K562 (cell line): ENCODE measurements around the gene BRCA1. TPM values are rescaled to one million over a fixed set of nuclear protein-coding genes. Genes with fewer than 3 reads are reported as not detected.

Source experiments
- ATAC-seq: fragments of 200-7000 bp; cut with Tn5 transposase; 3 replicates; pipeline ENCODE4 v1.9.1; 2020; ENCODE audit warnings: moderate library complexity
- BruUV-seq: library from RNA; stranded (reverse); fragments of 400-500 nt; replicated peaks from 2 replicates; lab custom pipeline; 2021; lab: Mats Ljungman, UMichigan
- CTCF ChIA-PET: fragments of 300-600 bp; formaldehyde crosslinking; extraction: SDS; loops from one replicate; lab custom pipeline; 2021; ENCODE audit warnings: low intra/inter-chr PET ratio; lab: Yijun Ruan, JAX
- POLR2A ChIA-PET: fragments of 300-600, 350-650 bp; sonication (Branson Sonifier 250); formaldehyde crosslinking; extraction: SDS; loops from one replicate; lab custom pipeline; 2021; ENCODE audit warnings: antibody characterized with exemption, inconsistent platforms; lab: Yijun Ruan, JAX
- DNase-seq, 4 experiments: peaks; one replicate each; pipeline versions ENCODE4 v3.0.0 to v3.0.0-alpha.2; 2011 to 2018; ENCODE audit warnings: low spot score in 3 of 4, mixed read lengths in 3 of 4; ENCODE audit errors: extremely low read depth in 1 of 4
- FAIRE-seq: peaks from 2 replicates; lab custom pipeline; 2011; peaks lifted over from hg19 to GRCh38; lab: Jason Lieb, UNC
- H2AFZ ChIP-seq: 2 replicates; pipeline ENCODE4 v1.6.0; 2011; ENCODE audit warnings: low read depth, low read length, control low read depth, inconsistent platforms
- H3K27ac ChIP-seq: fragments of 200-600 bp; 3 replicates; pipeline ENCODE4 v1.8.0; 2011; ENCODE audit warnings: low read depth, mild to moderate bottlenecking, control low read depth, inconsistent platforms, low read length, moderate library complexity, mixed read lengths; ENCODE audit errors: extremely low read depth
- H3K27me3 ChIP-seq, 2 experiments: fragments of 300-600 bp in 1 of 2; 2 replicates in 1 of 2; 3 replicates in 1 of 2; pipeline versions ENCODE4 v1.6.0 to v1.8.0; 2011; ENCODE audit warnings: inconsistent platforms in 2 of 2, low read length in 2 of 2, mild to moderate bottlenecking in 1 of 2, mixed read lengths in 1 of 2, moderate library complexity in 1 of 2; ENCODE audit not compliant: control insufficient read depth in 2 of 2, insufficient read depth in 2 of 2
- H3K36me3 ChIP-seq: fragments of 300-600 bp; 3 replicates; pipeline ENCODE4 v1.8.0; 2011; ENCODE audit warnings: mild to moderate bottlenecking, low read length, inconsistent platforms; ENCODE audit not compliant: control insufficient read depth, insufficient read depth
- H3K4me1 ChIP-seq, 2 experiments: fragments of 200-600 bp in 1 of 2; replicated peaks in 1 of 2; 2 replicates in 1 of 2; 3 replicates in 1 of 2; pipeline versions ENCODE4 v1.5.1 to v1.8.0; 2011; ENCODE audit warnings: inconsistent platforms in 2 of 2, low read length in 2 of 2, mild to moderate bottlenecking in 1 of 2, mixed read lengths in 1 of 2, moderate library complexity in 1 of 2; ENCODE audit not compliant: control insufficient read depth in 2 of 2, insufficient read depth in 2 of 2
- H3K4me2 ChIP-seq: 2 replicates; pipeline ENCODE4 v1.6.1; 2011; ENCODE audit warnings: low read length, control low read depth, inconsistent platforms, mixed read lengths; ENCODE audit not compliant: insufficient read depth
- H3K4me3 ChIP-seq: fragments of 200-600 bp; sonication (generic), shearing (Covaris generic); 2 replicates; pipeline ENCODE4 v1.5.1; 2016; ENCODE audit warnings: control low read depth, inconsistent platforms
- H3K79me2 ChIP-seq: fragments of 200-600 bp; 3 replicates; pipeline ENCODE4 v1.8.0; 2011; ENCODE audit warnings: low read length, inconsistent platforms; ENCODE audit not compliant: control insufficient read depth, insufficient read depth
- H3K9ac ChIP-seq, 2 experiments: 2 replicates each; pipeline versions ENCODE4 v1.6.0 to v1.6.1; 2011; ENCODE audit warnings: low read depth in 2 of 2, low read length in 2 of 2, control low read depth in 1 of 2, inconsistent platforms in 1 of 2, mild to moderate bottlenecking in 1 of 2, mixed read lengths in 1 of 2; ENCODE audit not compliant: insufficient read depth in 1 of 2
- H3K9me1 ChIP-seq: one replicate; pipeline ENCODE4 v1.6.0; 2011; ENCODE audit warnings: inconsistent platforms, mild to moderate bottlenecking, low read length, moderate library complexity; ENCODE audit not compliant: control insufficient read depth, insufficient read depth
- H3K9me3 ChIP-seq: replicated peaks from 2 replicates; pipeline ENCODE4 v1.5.1; 2011; ENCODE audit warnings: low read depth, low read length, inconsistent platforms; ENCODE audit not compliant: control insufficient read depth, insufficient read depth
- H4K20me1 ChIP-seq: replicated peaks from 2 replicates; pipeline ENCODE4 v1.6.1; 2011; ENCODE audit warnings: low read length, inconsistent platforms, mixed read lengths; ENCODE audit not compliant: control insufficient read depth, insufficient read depth
- BHLHE40 ChIP-seq: IDR thresholded peaks from 2 replicates; pipeline ENCODE4 v1.6.1; 2011; ENCODE audit warnings: low read length, improper control_type of control experiment
- CBX3 ChIP-seq, 2 experiments: IDR thresholded peaks; 1 replicate in 1 of 2; 2 replicates in 1 of 2; pipeline ENCODE4 v1.6.1; 2012; ENCODE audit warnings: inconsistent platforms in 2 of 2, low read length in 2 of 2, borderline replicate concordance in 1 of 2, control low read depth in 1 of 2
- EZH2 ChIP-seq: IDR thresholded peaks from 2 replicates; pipeline ENCODE4 v1.6.1; 2012; ENCODE audit warnings: low read depth, mild to moderate bottlenecking, inconsistent platforms, low read length, borderline replicate concordance
- POLR2G ChIP-seq: fragments of 200-400 bp; formaldehyde crosslinking; IDR thresholded peaks from 2 replicates; pipeline ENCODE4 v1.6.1; 2017; ENCODE audit warnings: low read depth, mild to moderate bottlenecking, antibody characterized with exemption, low read length, moderate library complexity
- POLR3A ChIP-seq: IDR thresholded peaks from 2 replicates; pipeline ENCODE4 v1.6.1; 2011; ENCODE audit warnings: borderline replicate concordance, mild to moderate bottlenecking, moderate library complexity; ENCODE audit not compliant: insufficient read length, insufficient read depth; ENCODE audit errors: extremely low read depth
- RBFOX2 ChIP-seq: fragments of 200-400 bp; formaldehyde crosslinking; IDR thresholded peaks from 2 replicates; pipeline ENCODE4 v1.6.1; 2017; ENCODE audit warnings: low read depth, mild to moderate bottlenecking, low read length, moderate library complexity
- SP1 ChIP-seq: sonication (generic); formaldehyde crosslinking; IDR thresholded peaks from 2 replicates; pipeline ENCODE4 v1.8.1; 2022; ENCODE audit warnings: mild to moderate bottlenecking, missing genetic modification reagents
- SRSF1 ChIP-seq: fragments of 200-400 bp; formaldehyde crosslinking; IDR thresholded peaks from 2 replicates; pipeline ENCODE4 v1.6.1; 2017; ENCODE audit warnings: mild to moderate bottlenecking, low read depth, low read length, moderate library complexity
- TRIM24 ChIP-seq, 2 experiments: fragments of 450-650 bp; IDR thresholded peaks; 2 replicates each; pipeline ENCODE4 v1.6.1; 2016
- ZNF232 ChIP-seq: sonication (generic); formaldehyde crosslinking; IDR thresholded peaks from 2 replicates; pipeline ENCODE4 v1.8.0; 2022; ENCODE audit warnings: mild to moderate bottlenecking, missing genetic modification reagents
- ZNF24 ChIP-seq: fragments of 450-650 bp; IDR thresholded peaks from 2 replicates; pipeline ENCODE4 v1.6.1; 2016
- ZSCAN29 ChIP-seq: fragments of 450-650 bp; IDR thresholded peaks from 2 replicates; pipeline ENCODE4 v1.6.1; 2017
- WGBS: fragments of 100-300 bp; shearing (Covaris generic); methylation state at CpG from one replicate; pipeline ENCODE4 v1.1.6; 2016; ENCODE audit warnings: low coverage, mixed read lengths; ENCODE audit not compliant: insufficient coverage; ENCODE audit errors: missing lambda C conversion rate; 5-methylcytosine and 5-hydroxymethylcytosine counted together
- in situ Hi-C: fragments of 300-500 bp; cut with MboI; formaldehyde crosslinking; loops from 4 replicates; pipeline ENCODE4 v1.15.0; 2018; ENCODE audit warnings: inconsistent platforms, mixed read lengths
- intact Hi-C: fragments of 100-400 bp; cut with micrococcal nuclease; formaldehyde crosslinking; loops from 2 replicates; pipeline ENCODE4 v1.14.2; 2022
- polyA plus RNA-seq, 8 experiments: library from polyadenylated mRNA; depleted of rRNA in 4 of 8; stranded (reverse) in 5 of 8; unstranded in 3 of 8; fragments of >200 nt; fragmentation: Nextera tagmentation in 2 of 8; fragmentation: Illumina TruSeq in 1 of 8; extraction: Ambion mirVana in 2 of 8; extraction: Trizol in 1 of 8; gene quantifications; 2 replicates each; pipeline versions ENCODE4 v1.2.1 to v1.2.3, GENCODE V29; 2011 to 2014; ENCODE audit warnings: inconsistent platforms in 1 of 8, missing spikeins in 1 of 8
- total RNA-seq, 7 experiments: library from RNA; depleted of rRNA in 6 of 7; stranded (reverse); fragments of >200 nt in 6 of 7; fragmentation: Illumina TruSeq in 2 of 7; extraction: Trizol in 2 of 7; gene quantifications; 2 replicates each; pipeline versions ENCODE4 v1.2.1 to v1.2.3, GENCODE V29; 2011 to 2021; ENCODE audit warnings: low replicate concordance in 1 of 7
- TF ChIP-seq, protein P1 (sequence below), 2 experiments: IDR thresholded peaks; 2 replicates each; pipeline ENCODE4 v1.6.1; 2011; ENCODE audit warnings: borderline replicate concordance in 1 of 2, control low read depth in 1 of 2, low read depth in 1 of 2, low read length in 1 of 2, mild to moderate bottlenecking in 1 of 2, mixed read lengths in 1 of 2, moderate library complexity in 1 of 2; ENCODE audit not compliant: insufficient read depth in 1 of 2, insufficient read length in 1 of 2, poor library complexity in 1 of 2, severe bottlenecking in 1 of 2; ENCODE audit errors: extremely low read depth in 1 of 2
- TF ChIP-seq, protein P2 (sequence below), 2 experiments: fragments of 250-450 bp in 1 of 2; fragments of 450-650 bp in 1 of 2; sonication (Bioruptor Pico) in 1 of 2; IDR thresholded peaks; 2 replicates each; pipeline versions ENCODE4 v1.6.1 to v1.8.0; 2016 to 2021; ENCODE audit warnings: mild to moderate bottlenecking in 2 of 2, moderate library complexity in 2 of 2, missing compliant biosample characterization in 1 of 2, missing genetic modification characterization in 1 of 2
- TF ChIP-seq, protein P3 (sequence below): sonication (generic); formaldehyde crosslinking; IDR thresholded peaks from 2 replicates; pipeline ENCODE4 v1.9.0; 2022; ENCODE audit warnings: mild to moderate bottlenecking, missing genetic modification reagents

The BRCA1 gene
- total and polyA plus RNA-seq, 9 of the 15 experiments (the other 6 are each of a cell fraction or from before 2014, with no cell fraction given), result 25.9 to 95.3 (median 62.3) TPM

DNA sequence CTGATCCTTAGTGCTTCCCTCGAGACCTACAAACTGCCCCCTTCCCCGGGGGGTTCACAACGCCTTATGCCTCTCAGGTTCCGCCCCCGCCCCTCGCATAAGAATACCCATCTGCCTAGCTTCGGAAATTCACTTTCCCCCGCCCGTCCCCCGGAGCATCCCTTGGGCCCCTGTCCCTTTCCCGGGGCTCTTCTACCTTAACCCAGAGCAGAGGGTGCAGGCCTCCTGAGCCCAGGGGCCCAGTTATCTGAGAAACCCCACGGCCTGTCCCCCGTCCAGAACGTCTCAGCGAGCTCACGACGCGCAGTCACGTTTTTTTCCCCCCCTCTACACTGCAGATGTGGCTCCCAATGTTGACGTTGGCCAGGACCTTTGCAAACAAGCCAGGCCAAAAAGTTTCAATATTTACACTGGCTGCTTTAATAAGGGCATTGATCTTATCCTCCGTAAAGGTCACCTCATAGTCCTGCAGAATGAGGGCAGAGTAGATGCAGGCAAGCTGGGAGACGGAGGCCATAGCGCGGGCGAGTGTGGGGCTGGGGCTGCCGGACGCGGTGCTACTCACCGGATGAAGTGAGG lies 44.5 kb upstream of the BRCA1 start:
- Histone ChIP-seq H3K27me3 (no peaks in the 10 kb centered on the region), H3K9me1 (no peaks in the 10 kb centered on the region), H3K4me2 (peak overlapping the region; percentile 89), H3K36me3 (no peaks in the 10 kb centered on the region), H3K4me3 (peak overlapping the region; percentile 84), H3K27ac (peak overlapping the region; percentile 92; the same call in 2 of the 3 replicates), H3K79me2 (peaks cover 48% of the 10 kb centered on the region), H4K20me1 (no peaks in the 10 kb centered on the region), H3K4me1 (peaks cover 3 to 8% of the 10 kb centered on the region in 2 experiments; a peak in 3 of 5 replicates), H3K9me3 (no peaks in the 10 kb centered on the region), H2AFZ (peak overlapping the region; percentile 95), H3K9ac (peak overlapping the region; percentile 88 to 91)
- ChIA-PET CTCF (no interaction called here), POLR2A (interaction anchor here (0.6 to 2.0 kb wide), 15 partner anchors 9 to 172 kb away, joined by 3 to 28 read pairs (median 4); partner anchors contain the start of genes BRCA1 and RPL27)
- WGBS, result under 1% methylated on average over 28 of the region's 29 CpGs
- intact Hi-C loops (no loop called here), in situ Hi-C loops (no loop called here)
- DNase-seq (peak; percentile 30 to 59 (median 54)), ATAC-seq (peak; percentile 37), FAIRE-seq (no peak)
- BruUV-seq, result no TSS peak
- TF ChIP-seq, protein P1, sequence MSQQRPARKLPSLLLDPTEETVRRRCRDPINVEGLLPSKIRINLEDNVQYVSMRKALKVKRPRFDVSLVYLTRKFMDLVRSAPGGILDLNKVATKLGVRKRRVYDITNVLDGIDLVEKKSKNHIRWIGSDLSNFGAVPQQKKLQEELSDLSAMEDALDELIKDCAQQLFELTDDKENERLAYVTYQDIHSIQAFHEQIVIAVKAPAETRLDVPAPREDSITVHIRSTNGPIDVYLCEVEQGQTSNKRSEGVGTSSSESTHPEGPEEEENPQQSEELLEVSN (IDR thresholded peaks at IDR 0.05; ENCODE audit: borderline replicate concordance in 1 of 2, extremely low read depth in 1 of 2, insufficient read depth in 1 of 2, insufficient read length in 1 of 2, low read depth in 1 of 2, low read length in 1 of 2, poor library complexity in 1 of 2, severe bottlenecking in 1 of 2), result peak in 1 of 2 experiments; percentile 76
- TF ChIP-seq, protein P2, sequence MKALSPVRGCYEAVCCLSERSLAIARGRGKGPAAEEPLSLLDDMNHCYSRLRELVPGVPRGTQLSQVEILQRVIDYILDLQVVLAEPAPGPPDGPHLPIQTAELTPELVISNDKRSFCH (CRISPR knock-in tag; IDR thresholded peaks at IDR 0.05), result no peak
- TF ChIP-seq, protein P2 (tag; IDR thresholded peaks at IDR 0.05), result peak; percentile 73
- TF ChIP-seq SRSF1 (no peak), POLR2G (peak; percentile 66), ZNF232 (no peak), ZNF24 (no peak), EZH2 (no peak), SP1 (no peak; the same call in 1 of the 2 replicates), RBFOX2 (peak; percentile 58), CBX3 (IDR thresholded peaks at IDR 0.05; ENCODE audit: borderline replicate concordance in 1 of 2, low read length in 2 of 2) (0 out of 3 replicates have a peak, but pooled peaks of 1 of the 2 experiments have one; percentile 6), BHLHE40 (peak; percentile 86), TRIM24 (IDR thresholded peaks at IDR 0.05) (no peak), ZSCAN29 (no peak), POLR3A (no peak)
- TF ChIP-seq, protein P3, sequence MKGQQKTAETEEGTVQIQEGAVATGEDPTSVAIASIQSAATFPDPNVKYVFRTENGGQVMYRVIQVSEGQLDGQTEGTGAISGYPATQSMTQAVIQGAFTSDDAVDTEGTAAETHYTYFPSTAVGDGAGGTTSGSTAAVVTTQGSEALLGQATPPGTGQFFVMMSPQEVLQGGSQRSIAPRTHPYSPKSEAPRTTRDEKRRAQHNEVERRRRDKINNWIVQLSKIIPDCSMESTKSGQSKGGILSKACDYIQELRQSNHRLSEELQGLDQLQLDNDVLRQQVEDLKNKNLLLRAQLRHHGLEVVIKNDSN, result 0 out of 2 replicates have a peak, but pooled peaks have one; percentile 18
